ENCODE measurements around the gene EEIG2.
"Not testable (repeated sequence)": the region's sequence is repeated elsewhere in the genome, so short reads cannot be mapped to it uniquely, and the experiment has no call there.

Gene EEIG2

GRCh38 chr1:108540977-108541376 lies 18.9 kb upstream of the EEIG2 start:
- Histone ChIP-seq H3K27ac (ENCODE audit: insufficient read depth, low read length, poor library complexity, severe bottlenecking) (no peak overlapping the region), H3K4me3 (ENCODE audit: insufficient read depth, low read depth, low read length, poor library complexity, severe bottlenecking) (no peak overlapping the region), H3K27me3 (replicated peaks; ENCODE audit: control insufficient read depth, insufficient read depth, low read length, poor library complexity, severe bottlenecking) (no peaks in the 10 kb centered on the region), H3K9me3 (ENCODE audit: control insufficient read depth, low read length) (no peaks in the 10 kb centered on the region), H3K36me3 (ENCODE audit: control insufficient read depth, insufficient read depth, low read length) (no peaks in the 10 kb centered on the region), H3K4me1 (ENCODE audit: control insufficient read depth, insufficient read depth, low read length, poor library complexity, severe bottlenecking) (no peaks in the 10 kb centered on the region)
- no peak for DNase-seq

GRCh38 chr1:108541861-108542260 lies 18.0 kb upstream of the EEIG2 start:
- no peak overlapping the region for H3K27ac ChIP-seq (ENCODE audit: insufficient read depth, low read length, poor library complexity, severe bottlenecking)
- no peaks in the 10 kb centered on the region for H3K4me1 ChIP-seq (ENCODE audit: control insufficient read depth, insufficient read depth, low read length, poor library complexity, severe bottlenecking)
- no peak for DNase-seq
- H3K36me3 ChIP-seq (ENCODE audit: control insufficient read depth, insufficient read depth, low read length) = no peaks in the 10 kb centered on the region
- no peak overlapping the region for H3K4me3 ChIP-seq (ENCODE audit: insufficient read depth, low read depth, low read length, poor library complexity, severe bottlenecking)
- H3K9me3 ChIP-seq (ENCODE audit: control insufficient read depth, low read length) = no peaks in the 10 kb centered on the region
- H3K27me3 ChIP-seq (replicated peaks; ENCODE audit: control insufficient read depth, insufficient read depth, low read length, poor library complexity, severe bottlenecking) = no peaks in the 10 kb centered on the region

- not testable (repeated sequence) for H3K4me1 ChIP-seq (ENCODE audit: control insufficient read depth, insufficient read depth, low read length, poor library complexity, severe bottlenecking); H3K27me3 ChIP-seq (replicated peaks; ENCODE audit: control insufficient read depth, insufficient read depth, low read length, poor library complexity, severe bottlenecking); H3K27ac ChIP-seq (ENCODE audit: insufficient read depth, low read length, poor library complexity, severe bottlenecking)
Measured at GRCh38 chr1:108547493-108547892, 12.4 kb upstream of the EEIG2 start.

GRCh38 chr1:108551137-108551862 lies 8.6 kb upstream of the EEIG2 start:
- H3K27ac ChIP-seq (ENCODE audit: insufficient read depth, low read length, poor library complexity, severe bottlenecking) = no peak overlapping the region
- no peaks in the 10 kb centered on the region for H3K4me1 ChIP-seq (ENCODE audit: control insufficient read depth, insufficient read depth, low read length, poor library complexity, severe bottlenecking)

More at GRCh38 chr1:108547493-108547892, 12.4 kb upstream of the EEIG2 start:
- not testable (repeated sequence) for H3K36me3 ChIP-seq (ENCODE audit: control insufficient read depth, insufficient read depth, low read length); H3K4me3 ChIP-seq (ENCODE audit: insufficient read depth, low read depth, low read length, poor library complexity, severe bottlenecking); H3K9me3 ChIP-seq (ENCODE audit: control insufficient read depth, low read length); DNase-seq

GRCh38 chr1:108553905-108554304 lies 6.0 kb upstream of the EEIG2 start:
- H3K36me3 ChIP-seq (ENCODE audit: control insufficient read depth, insufficient read depth, low read length) = no peaks in the 10 kb centered on the region
- no peaks in the 10 kb centered on the region for H3K27me3 ChIP-seq (replicated peaks; ENCODE audit: control insufficient read depth, insufficient read depth, low read length, poor library complexity, severe bottlenecking)
- H3K9me3 ChIP-seq (ENCODE audit: control insufficient read depth, low read length) = no peaks in the 10 kb centered on the region
- no peak overlapping the region for H3K4me3 ChIP-seq (ENCODE audit: insufficient read depth, low read depth, low read length, poor library complexity, severe bottlenecking)
- no peak for DNase-seq
- H3K4me1 ChIP-seq (ENCODE audit: control insufficient read depth, insufficient read depth, low read length, poor library complexity, severe bottlenecking) = no peaks in the 10 kb centered on the region
- no peak overlapping the region for H3K27ac ChIP-seq (ENCODE audit: insufficient read depth, low read length, poor library complexity, severe bottlenecking)

More at GRCh38 chr1:108551137-108551862, 8.6 kb upstream of the EEIG2 start:
- Histone ChIP-seq H3K27me3 (replicated peaks; ENCODE audit: control insufficient read depth, insufficient read depth, low read length, poor library complexity, severe bottlenecking) (no peaks in the 10 kb centered on the region), H3K9me3 (ENCODE audit: control insufficient read depth, low read length) (no peaks in the 10 kb centered on the region), H3K4me3 (ENCODE audit: insufficient read depth, low read depth, low read length, poor library complexity, severe bottlenecking) (no peak overlapping the region), H3K36me3 (ENCODE audit: control insufficient read depth, insufficient read depth, low read length) (no peaks in the 10 kb centered on the region)
- no peak for DNase-seq

- Histone ChIP-seq H3K9me3 (ENCODE audit: control insufficient read depth, low read length) (no peaks in the 10 kb centered on the region), H3K4me1 (ENCODE audit: control insufficient read depth, insufficient read depth, low read length, poor library complexity, severe bottlenecking) (peaks cover 4% of the 10 kb centered on the region), H3K27ac (ENCODE audit: insufficient read depth, low read length, poor library complexity, severe bottlenecking) (no peak overlapping the region), H3K27me3 (replicated peaks; ENCODE audit: control insufficient read depth, insufficient read depth, low read length, poor library complexity, severe bottlenecking) (no peaks in the 10 kb centered on the region), H3K4me3 (ENCODE audit: insufficient read depth, low read depth, low read length, poor library complexity, severe bottlenecking) (no peak overlapping the region), H3K36me3 (ENCODE audit: control insufficient read depth, insufficient read depth, low read length) (no peaks in the 10 kb centered on the region)
- no peak for DNase-seq
Measured at GRCh38 chr1:108554682-108555427, 5.0 kb upstream of the EEIG2 start.

- Histone ChIP-seq H3K27ac (ENCODE audit: insufficient read depth, low read length, poor library complexity, severe bottlenecking) (no peak overlapping the region), H3K36me3 (ENCODE audit: control insufficient read depth, insufficient read depth, low read length) (no peaks in the 10 kb centered on the region), H3K9me3 (ENCODE audit: control insufficient read depth, low read length) (no peaks in the 10 kb centered on the region), H3K4me1 (ENCODE audit: control insufficient read depth, insufficient read depth, low read length, poor library complexity, severe bottlenecking) (peaks cover 7% of the 10 kb centered on the region), H3K4me3 (ENCODE audit: insufficient read depth, low read depth, low read length, poor library complexity, severe bottlenecking) (no peak overlapping the region), H3K27me3 (replicated peaks; ENCODE audit: control insufficient read depth, insufficient read depth, low read length, poor library complexity, severe bottlenecking) (no peaks in the 10 kb centered on the region)
- DNase-seq = no peak
Measured at GRCh38 chr1:108556066-108556465, 3.8 kb upstream of the EEIG2 start.

GRCh38 chr1:108556499-108556898 lies 3.4 kb upstream of the EEIG2 start:
- Histone ChIP-seq H3K4me1 (ENCODE audit: control insufficient read depth, insufficient read depth, low read length, poor library complexity, severe bottlenecking) (peaks cover 11% of the 10 kb centered on the region), H3K4me3 (ENCODE audit: insufficient read depth, low read depth, low read length, poor library complexity, severe bottlenecking) (no peak overlapping the region), H3K9me3 (ENCODE audit: control insufficient read depth, low read length) (no peaks in the 10 kb centered on the region), H3K36me3 (ENCODE audit: control insufficient read depth, insufficient read depth, low read length) (no peaks in the 10 kb centered on the region), H3K27me3 (replicated peaks; ENCODE audit: control insufficient read depth, insufficient read depth, low read length, poor library complexity, severe bottlenecking) (no peaks in the 10 kb centered on the region), H3K27ac (ENCODE audit: insufficient read depth, low read length, poor library complexity, severe bottlenecking) (no peak overlapping the region)
- DNase-seq = no peak

- H3K27ac ChIP-seq (ENCODE audit: insufficient read depth, low read length, poor library complexity, severe bottlenecking) = no peak overlapping the region
- no peak for DNase-seq
- H3K36me3 ChIP-seq (ENCODE audit: control insufficient read depth, insufficient read depth, low read length) = no peaks in the 10 kb centered on the region
- H3K9me3 ChIP-seq (ENCODE audit: control insufficient read depth, low read length) = no peaks in the 10 kb centered on the region
- no peaks in the 10 kb centered on the region for H3K27me3 ChIP-seq (replicated peaks; ENCODE audit: control insufficient read depth, insufficient read depth, low read length, poor library complexity, severe bottlenecking)
- no peak overlapping the region for H3K4me3 ChIP-seq (ENCODE audit: insufficient read depth, low read depth, low read length, poor library complexity, severe bottlenecking)
- peaks cover 18% of the 10 kb centered on the region for H3K4me1 ChIP-seq (ENCODE audit: control insufficient read depth, insufficient read depth, low read length, poor library complexity, severe bottlenecking)
Measured at GRCh38 chr1:108557296-108557695, 2.6 kb upstream of the EEIG2 start.

GRCh38 chr1:108560189-108560873 lies 431 bp downstream of the EEIG2 start:
- Histone ChIP-seq H3K4me1 (ENCODE audit: control insufficient read depth, insufficient read depth, low read length, poor library complexity, severe bottlenecking) (peaks cover 19% of the 10 kb centered on the region), H3K4me3 (ENCODE audit: insufficient read depth, low read depth, low read length, poor library complexity, severe bottlenecking) (peak overlapping the region; percentile 65), H3K36me3 (ENCODE audit: control insufficient read depth, insufficient read depth, low read length) (no peaks in the 10 kb centered on the region), H3K9me3 (ENCODE audit: control insufficient read depth, low read length) (no peaks in the 10 kb centered on the region), H3K27me3 (replicated peaks; ENCODE audit: control insufficient read depth, insufficient read depth, low read length, poor library complexity, severe bottlenecking) (no peaks in the 10 kb centered on the region), H3K27ac (ENCODE audit: insufficient read depth, low read length, poor library complexity, severe bottlenecking) (peak overlapping the region; percentile 53)
- peak in 2 of 3 donors; percentile 6 to 9 for DNase-seq
